GM18508 (cell line): ENCODE data around the gene RCBTB1.
"Not testable (repeated sequence)": the region's sequence is repeated elsewhere in the genome, so short reads cannot be mapped to it uniquely, and the experiment has no call there.

Experiments used
- ATAC-seq: cut with Tn5 transposase; IDR thresholded peaks from one replicate; pipeline ENCODE4 v1.9.1; 2021; ENCODE audit warnings: moderate number of reproducible peaks; ENCODE audit not compliant: insufficient read depth, unreplicated experiment

RCBTB1 gene

DNA sequence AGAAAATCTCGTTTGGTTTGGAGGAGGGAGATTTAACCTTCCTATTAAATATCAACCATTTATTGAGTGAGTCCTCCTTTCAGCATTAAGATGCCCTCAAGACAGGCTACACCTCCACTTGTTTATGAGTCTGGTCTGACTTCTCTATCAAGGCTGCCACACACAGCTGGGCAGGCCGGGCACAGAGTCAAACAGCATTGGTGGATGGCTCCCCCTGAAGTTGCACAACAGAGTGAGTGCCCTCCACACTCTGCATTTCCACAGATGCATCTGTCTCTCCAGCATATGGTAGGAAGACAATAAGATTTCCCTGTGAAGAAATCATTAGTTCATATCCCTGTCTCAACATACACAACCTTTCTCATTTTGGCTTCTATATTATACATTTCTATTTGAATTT is 58.2 kb downstream of the RCBTB1 start:
- ATAC-seq: no peak

DNA sequence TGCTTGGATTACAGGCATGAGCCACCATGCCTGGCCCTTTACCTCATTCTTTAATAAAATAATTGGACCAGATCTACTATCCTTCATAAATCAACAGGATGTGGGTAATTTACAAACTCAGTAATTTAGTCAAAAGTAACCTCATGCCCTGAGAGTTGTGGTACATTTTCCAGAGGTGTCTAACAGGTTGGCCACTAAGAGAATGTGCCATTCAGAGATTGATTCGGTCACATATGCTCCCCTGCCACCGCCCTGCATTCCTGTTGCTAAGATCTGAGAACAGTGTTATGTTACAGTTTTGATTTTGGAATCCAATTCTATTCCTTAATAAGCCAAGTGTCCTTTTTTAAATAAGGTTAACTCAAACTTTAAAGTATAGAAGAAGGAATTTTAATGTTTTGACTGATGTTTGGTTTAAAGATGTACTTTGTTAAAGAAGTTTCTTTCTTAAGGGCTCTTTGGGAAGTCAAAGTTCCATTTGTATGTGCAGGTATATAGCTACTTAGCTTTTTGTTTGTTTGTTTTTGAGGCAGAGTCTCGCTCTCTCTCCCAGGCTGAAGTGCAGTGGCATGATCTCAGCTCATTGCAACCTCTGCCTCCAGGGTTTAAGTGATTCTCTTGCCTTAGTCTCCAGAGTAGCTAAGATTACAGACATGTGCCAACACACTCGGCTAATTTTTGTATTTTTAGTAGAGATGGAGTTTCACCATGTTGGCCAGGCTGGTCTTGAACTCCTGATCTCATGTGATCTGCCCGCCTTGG is 60.4 kb downstream of the RCBTB1 start:
- no peak for ATAC-seq

DNA sequence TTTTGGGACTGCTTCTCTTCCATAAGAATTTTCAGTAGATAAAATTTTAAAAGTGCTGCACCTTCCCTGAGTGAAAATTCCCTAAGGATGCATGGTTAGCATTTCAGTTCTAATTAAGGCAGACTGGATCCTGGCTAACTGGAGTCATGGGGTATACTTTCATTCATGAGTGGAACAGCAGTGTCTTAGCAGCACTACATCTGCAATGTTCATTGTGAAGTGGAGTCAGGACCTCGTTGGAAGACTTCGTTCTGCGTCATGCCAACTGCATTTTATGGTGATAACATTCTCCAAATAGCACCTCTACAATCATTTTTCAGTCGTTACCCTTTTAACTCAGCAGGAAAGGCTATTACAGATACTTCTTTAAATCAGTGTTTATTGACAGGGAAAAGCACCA is 64.1 kb downstream of the RCBTB1 start:
- no peak for ATAC-seq

DNA sequence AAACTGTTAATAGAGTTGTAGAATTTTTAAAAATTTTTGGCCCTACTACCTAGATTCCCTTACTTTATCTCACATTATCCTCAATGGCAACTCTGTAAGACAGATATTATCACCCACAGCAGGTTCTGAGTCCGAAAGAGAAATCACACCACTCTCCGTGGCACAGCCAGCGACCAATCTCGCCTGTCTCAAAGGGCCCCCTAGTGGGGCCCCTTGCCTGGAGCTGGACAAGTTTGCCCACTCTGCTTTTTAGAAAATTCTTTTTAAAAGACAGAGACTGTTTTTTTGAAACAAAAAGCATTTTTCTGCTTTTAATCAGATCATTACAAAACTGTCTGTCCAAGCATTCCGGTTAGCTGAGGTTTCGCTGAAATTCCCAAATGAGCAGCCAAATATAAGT is 67.9 kb downstream of the RCBTB1 start:
- no peak for ATAC-seq

DNA sequence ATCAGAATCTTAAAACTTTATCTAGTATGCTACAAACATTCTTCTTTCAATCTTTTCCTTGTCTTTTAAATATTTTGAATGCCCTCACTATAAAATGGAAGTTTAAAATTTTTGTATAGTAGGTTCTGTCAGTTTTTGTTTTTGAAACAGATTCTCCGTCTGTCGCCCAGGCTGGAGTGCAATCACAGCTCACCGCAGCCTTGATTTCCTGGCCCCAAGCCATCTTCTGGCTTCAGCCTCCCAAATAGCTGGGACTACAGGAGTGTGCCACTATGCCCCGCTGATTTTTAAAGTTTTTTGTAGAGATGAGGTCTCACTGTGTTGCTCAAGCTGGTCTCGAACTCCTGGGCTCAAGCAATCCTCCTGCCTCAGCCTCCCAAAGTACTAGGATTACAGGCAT is 68.9 kb downstream of the RCBTB1 start:
- no peak for ATAC-seq

DNA sequence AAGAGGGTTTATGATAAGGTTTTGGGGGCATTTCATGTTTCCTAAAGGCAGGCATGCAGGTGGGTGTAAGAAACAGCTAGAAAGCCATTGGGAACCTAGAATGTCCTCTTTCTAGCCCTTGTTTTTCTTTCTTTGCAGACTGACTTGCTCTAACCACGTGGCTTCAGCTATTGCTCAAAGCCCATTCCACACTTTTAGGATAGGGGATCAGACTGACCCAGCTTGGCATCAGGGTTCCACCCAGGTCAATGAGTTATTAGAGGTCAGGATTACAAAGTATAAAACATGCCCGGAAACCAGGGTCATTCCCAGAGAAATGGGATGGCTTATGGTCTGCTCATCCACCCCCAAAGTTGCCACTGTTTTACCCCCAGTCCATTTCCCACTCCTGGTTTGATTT is 72.8 kb downstream of the RCBTB1 start:
- ATAC-seq: no peak

DNA sequence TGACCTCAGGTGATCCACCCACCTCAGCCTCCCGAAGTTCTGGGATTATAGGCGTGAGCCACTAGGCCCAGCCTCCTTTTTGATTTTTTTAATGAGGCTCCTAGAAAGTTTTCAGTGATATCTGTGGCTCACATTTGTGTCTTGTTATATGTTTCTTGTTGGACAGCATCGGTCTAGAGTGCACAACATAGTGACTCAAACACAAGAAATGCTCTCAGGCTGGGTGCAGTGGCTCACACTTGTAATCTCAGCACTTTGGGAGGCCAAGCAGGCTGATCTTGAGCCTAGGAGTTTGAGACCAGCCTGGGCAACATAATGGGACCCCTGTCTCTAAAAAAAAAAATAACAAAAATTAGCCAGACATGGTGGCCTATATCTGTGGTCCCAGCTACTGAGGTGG is 81.4 kb downstream of the RCBTB1 start:
- ATAC-seq: no peak

DNA sequence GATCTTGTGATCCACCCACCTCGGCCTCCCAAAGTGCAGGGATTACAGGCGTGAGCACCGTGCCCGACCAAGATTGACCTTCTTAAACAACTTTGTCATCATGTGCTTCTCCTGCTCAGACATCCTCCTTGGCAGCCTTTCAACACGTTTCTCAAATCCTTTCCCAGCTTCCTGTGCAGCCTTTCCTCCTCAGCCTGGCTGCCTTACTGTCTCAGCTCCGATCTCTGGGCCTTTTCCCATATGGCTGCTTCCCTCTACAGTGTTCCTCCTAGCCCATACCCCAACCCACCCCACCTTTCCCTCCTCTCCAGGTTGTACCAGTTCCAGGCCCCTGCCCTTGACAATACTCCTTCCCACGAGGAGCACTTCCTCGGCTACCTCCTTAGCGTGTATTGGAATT is 82.4 kb downstream of the RCBTB1 start:
- ATAC-seq: no peak

DNA sequence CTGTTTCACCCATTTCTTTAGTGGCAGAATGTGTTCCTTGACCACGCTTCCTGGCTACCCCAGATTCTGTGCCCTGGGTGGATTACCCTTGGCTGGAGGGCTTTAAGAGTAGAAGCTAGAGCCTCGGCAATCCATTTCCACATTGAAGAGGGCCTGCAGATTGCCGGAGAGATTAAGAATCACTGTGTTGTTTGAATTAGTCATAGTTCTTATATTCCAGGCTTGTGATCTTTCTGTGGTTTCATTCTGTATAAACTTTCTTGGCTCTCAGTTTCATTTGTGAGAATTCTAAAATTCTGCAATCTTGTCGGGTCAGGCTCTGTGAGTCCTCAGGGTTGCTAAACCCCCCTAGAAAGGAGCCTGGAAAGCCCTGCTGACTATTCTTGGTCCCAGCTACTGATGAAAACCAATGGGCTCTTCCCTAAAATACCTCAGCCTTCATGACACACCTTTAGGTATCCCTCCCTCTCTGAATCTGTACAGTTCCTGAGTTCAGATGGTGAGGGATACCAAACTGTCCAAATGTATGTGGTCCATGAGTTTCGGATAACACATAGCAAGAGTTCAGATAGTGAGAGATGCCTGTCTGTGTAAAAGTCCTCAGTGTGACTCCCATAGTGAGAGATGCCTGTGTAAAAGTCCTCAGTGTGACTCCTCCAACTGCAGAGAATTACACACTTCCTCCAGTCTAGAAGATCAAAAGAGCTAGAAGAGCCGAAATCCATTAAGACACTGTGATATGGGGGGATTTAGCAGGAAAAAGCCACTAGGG is 85.3 kb downstream of the RCBTB1 start:
- no peak for ATAC-seq

DNA sequence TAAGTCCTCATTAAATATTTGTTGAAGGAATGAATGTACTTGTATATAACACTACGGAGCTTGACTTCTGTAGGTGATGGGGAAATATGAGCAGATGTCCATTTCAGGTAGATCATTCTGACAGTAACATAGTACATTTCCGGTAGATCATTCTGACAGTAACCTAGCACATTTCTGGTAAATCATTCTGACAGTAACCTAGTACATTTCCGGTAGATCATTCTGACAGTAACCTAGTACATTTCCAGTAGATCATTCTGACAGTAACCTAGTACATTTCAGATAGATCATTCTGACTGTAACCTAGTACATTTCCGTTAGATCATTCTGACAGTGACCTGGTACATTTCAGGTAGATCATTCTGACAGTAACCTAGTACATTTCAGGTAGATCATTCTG is 87.2 kb downstream of the RCBTB1 start:
- ATAC-seq: no peak

DNA sequence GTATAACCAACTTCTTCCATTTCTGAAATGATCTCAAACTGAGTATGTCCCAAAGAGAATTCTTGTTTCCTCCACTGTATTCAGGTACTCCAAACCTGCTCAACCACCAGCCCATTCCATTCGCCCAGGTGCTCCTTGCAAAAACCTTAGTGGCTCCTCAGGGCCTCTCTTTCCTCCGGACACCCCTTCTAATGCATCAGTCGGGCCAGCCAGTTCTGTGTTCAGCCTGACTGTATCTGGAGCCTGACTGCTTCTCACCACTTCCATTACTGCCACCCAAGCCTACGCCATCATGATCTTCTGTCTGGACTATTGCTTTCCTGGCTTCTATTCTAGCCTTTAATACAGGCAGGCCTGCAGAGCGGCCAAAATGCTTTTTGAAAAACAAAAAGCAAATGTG is 88.1 kb downstream of the RCBTB1 start:
- no peak for ATAC-seq

DNA sequence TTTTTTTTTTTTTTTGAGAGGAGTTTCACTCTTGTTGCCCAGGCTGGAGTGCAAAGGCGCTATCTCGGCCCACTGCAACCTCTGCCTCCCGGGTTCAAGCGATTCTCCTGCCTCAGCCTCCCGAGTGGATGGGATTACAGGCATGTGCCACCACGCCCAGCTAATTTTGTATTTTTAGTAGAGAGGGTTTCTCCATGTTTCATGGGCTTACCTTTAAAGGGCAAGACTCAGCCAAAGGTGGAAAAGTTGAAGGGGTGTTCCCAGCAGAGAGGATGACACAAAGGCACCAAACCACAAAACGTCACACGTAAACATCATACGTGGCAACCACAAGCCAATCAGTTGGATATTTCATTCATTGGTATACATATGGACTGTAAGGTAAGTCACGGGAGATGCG is 88.5 kb downstream of the RCBTB1 start:
- not testable (repeated sequence) for ATAC-seq

DNA sequence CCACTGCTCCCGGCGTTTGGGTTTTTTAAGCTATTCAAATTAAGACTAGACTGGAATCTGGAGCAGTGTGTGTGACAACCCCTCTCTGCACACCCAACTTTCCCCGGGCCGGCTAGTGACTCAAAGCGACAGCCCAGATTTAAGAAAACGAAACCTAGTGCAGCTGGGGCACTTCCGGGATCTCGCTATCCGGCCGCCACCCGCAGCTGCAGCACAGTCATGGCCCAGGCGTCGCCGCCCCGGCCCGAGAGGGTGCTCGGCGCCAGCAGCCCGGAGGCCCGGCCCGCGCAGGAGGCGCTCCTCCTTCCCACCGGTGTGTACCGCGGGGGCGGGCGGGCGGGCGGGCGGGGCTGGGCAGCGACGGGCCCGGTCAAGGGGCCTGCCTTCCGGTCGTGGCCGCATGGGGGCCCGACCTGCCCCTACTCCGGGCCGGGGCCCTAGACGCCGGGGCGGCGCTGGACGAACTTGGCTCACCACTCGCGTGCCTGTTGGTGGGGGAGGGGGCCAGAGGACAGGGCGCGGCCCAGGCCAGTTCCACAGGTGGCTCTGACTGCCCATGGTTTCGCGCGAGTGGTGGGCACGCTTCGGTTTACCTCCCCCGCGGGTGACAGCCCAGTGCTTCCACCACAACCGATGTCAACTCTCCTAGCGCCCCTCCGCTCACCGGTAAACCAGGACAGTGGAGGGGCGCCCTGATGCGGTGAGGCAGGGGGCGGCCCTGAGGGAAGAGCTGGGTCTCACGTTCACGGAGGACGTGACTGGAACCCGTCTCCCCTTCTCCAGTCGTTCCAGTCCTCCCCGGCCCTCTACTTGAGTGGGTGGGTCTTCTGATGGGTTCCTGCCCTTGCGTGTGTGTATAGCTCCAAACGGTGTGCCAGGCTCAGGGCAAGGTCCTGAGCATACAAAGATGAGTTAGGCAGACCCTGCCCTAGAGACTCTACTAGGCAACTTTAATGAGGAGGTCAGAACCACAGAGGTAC is 89.3 kb downstream of the RCBTB1 start, which contains the start of gene PHF11:
TSS of gene PHF11 (plus strand) at position 171 of the 980 bp plus-strand sequence. CDS start at position 220, 49 bp downstream.
- peak; percentile 51 for ATAC-seq

DNA sequence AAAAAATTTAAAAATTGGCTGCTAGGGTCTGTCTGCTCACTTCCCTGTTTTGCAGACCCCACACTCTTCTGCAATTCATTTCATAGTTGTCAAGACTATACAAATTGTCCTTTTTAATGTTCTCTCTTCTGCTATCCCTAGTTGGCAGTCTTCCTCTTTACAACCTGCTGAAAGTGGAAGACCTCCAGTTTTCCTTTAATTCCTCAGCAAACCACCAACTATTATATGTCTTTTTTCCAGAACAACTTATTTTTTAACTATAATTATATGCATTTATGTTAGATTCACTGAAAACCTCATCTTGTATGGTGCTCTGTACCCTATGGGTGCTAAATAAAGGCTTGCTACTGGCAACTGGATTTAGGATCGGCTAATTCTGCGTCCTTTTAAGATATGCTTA is 90.7 kb downstream of the RCBTB1 start:
- ATAC-seq: no peak

DNA sequence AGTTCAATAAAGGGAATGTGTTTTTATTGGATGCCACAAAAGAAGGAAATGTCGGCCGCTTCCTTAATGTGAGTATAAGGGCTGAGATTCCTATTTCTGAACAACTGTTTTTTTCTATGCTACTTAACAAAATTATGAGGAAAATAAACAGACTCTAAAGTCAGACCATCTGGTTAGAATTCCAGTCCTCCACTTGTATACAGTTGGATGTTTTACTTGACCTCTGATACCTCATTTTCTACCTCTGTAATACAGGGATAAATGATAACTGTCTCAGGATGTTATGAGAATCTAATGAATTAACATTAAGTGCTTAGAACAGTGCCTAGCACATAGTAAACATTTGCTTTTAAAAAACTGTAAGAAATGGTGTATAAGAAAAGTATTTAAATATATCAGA is 96.8 kb downstream of the RCBTB1 start:
- ATAC-seq: no peak
